Measurements from ENCODE around the gene ENDOU.

The ENDOU gene

DNA sequence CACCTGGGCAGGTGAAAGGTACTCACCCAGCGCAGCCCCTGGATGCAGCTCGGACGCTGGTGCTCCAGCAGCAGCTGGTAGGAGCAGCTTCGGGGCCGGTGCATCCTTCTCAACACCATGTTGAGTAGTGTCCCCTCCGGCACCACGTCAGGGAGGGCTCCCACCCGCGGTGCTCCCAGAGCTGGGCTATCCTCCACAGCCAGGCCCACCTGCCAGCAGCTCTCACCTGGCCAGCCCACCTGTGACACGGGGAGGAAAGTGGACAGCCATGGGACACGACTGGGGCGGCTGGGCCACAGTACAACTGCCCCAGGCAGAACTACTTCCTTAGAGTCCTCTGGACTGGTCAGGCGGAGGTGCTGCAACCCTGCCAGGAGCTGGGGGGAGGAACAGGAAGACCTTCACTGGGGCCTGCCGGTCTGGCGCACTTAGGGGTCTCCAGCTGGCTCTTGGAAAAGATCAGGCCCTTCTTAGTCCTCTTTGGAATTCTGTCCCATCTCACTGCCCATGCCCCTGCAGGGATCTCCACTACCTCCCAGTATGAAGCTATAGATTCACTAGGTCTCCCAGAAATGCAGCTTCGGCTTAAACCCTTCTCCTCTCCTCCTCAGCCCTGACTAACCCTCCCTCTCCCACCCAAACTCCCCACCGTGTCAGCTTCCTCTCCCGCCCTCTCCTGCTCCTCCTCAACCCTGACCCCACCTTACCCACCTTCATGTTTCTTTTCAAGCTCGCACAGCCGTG is 32.7 kb upstream of the ENDOU start:
- DNase-seq (ENCODE audit: low spot score) = no peak

DNA sequence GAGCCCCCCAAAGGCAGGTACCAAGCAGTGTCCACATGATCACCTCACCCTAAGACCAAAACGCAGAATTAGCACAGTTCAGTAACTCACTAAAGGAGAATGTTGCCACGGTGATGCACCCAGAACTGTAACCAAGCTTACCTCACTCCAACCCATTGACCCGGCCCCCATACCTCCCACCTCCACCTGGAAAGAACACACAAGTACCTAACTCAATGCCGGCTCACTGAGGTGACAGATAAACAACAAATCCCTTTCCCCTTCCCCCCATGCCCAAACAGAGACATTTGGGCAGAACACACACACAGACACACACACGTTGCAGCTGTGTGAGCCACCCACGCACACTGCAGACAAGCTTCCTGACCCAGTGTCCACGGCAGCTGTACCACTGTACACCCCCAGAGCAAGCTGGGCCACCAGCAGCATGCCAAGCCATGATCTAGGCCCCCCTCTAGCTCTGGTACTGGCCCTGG is 32.1 kb upstream of the ENDOU start:
- DNase-seq (ENCODE audit: low spot score) = no peak

GRCh38 chr12:47755655-47756562 is 30.6 kb upstream of the ENDOU start:
- no peak for DNase-seq (ENCODE audit: low spot score)

DNA sequence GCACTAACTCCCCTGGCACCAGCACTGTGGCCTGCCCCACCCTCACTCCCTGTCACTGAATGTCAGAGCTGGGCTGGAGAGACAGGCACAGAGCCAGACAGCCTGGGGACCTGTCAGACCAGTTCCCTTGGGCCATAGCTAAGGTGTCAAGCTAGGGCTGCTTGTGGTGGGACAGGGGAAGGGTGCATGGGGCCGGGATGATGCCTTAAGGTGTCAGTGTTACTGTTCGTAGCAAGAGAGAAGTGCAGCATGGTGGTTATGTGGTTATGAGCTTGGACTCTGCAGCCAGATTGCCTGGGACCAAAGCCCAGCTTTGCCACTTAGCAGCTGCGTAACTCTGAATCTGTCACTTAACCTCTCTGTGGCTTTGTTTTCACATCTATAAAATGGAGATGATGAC is 29.6 kb upstream of the ENDOU start:
- no peak for DNase-seq (ENCODE audit: low spot score)

DNA sequence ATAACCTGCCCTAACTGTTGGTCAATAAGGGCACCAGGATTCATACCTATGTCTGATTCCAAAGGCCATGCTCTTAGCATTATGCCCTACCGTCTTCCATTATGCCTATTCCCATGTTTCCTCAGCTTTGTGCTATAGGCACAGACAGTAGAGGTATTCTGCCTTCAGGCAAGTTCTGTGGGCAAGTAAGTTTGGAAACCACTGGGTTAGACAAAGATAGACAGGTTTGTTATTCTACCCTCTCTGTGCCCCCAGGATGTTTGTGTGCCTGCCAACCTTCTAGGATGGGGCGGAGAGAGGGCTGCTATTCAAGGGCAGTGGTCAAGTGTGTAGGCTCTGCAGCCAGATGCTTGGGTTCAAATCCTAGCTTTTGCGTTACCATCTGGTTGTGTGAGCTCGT is 28.8 kb upstream of the ENDOU start:
- DNase-seq (ENCODE audit: low spot score) = no peak

DNA sequence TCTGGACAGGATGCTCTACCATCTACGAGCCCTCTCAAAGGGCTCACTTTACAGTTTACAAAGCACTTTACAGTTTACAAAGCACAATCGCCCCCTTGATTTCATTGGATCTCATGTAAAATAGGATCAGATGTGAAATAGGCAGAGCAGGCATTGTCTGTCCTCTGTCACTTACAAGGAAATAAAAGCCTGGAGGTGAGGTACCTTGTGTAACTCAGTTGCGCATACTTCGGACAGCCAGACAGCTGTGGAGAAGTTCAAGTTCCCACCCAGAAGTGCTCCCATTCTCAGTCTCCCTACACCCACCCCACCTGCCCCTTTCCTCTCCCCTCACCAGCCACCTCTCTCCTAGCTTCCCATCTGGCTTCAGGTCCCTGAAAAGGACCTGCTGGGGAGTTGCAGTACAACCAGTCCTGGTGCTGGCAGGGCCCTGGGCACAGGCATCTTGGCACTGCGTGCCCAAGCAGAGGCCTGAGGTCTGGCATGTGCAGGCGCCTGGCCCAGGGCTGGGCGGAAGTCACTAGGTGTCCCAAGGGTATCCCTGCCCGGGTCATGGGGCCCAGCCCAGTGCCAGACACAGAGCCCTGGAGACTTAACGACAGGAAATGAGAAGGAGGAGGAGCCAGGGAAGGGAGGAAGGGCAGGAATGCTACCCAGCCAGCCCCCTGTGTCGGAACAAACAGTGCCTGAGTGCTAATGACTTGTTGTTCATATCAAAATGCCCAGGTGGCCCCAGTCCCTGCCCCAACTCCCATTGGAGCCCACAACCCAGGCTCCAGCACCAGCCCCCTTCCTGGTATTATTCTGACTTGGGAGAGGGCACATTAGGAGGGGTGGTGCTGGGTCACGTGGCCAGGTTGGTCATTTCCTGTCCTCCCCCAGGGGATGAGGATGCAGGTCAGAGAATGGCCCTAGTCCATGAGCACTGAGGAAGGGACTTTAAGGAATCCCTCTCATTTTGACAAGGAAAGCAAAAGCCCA is 28.0 kb upstream of the ENDOU start:
- no peak for DNase-seq (ENCODE audit: low spot score)

DNA sequence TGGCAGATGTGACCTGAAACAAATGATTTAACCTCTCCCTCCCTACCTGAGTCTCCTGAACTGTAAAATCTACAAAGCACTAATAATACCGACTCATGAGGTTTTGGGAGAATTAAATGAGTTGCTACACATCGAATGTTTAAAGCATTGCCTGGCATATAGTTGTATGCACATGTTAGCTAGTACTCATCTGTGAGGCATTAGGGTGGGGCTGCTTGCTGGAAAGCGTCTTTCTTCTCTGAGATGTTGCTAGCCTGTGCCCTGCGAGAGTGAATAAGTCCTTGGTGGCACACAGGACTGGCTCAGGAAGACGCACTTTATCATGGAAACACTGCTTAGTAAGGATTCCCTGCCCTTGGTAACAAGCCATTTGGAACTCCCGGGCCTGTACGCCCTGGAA is 27.3 kb upstream of the ENDOU start:
- DNase-seq (ENCODE audit: low spot score) = no peak

- DNase-seq (ENCODE audit: low spot score) = no peak
These were observed 26.8 kb upstream of the ENDOU start for GRCh38 chr12:47752121-47752520.

- no peak for DNase-seq (ENCODE audit: low spot score)
These were observed 26.3 kb upstream of the ENDOU start for GRCh38 chr12:47751561-47751960.

DNA sequence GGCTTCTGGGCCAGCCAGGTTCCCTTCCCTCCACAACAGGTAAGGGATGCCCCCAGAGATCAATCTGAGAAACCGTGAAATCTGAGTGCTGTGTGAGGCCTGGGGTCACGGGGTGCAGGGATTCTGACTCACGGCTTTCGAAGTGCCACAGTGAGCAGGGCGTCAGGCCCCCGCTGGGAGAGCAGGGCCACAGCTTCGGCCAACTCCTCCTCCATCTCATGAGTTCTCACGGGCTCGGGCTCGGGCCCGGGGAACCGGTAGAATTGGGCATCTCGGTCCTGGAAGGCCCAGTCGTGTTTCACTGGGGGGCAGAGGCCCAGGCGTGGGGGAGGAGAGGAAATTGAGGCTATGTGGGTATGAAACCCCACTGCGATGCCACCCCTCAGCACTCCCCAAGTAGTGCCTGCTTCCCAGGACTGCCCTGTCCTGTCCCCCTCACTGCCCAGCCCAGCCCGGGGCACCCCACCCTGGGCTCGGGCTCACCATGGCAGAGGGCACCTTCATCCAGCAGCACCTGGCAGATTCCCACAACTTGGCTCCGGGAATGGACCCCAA is 25.7 kb upstream of the ENDOU start:
- no peak for DNase-seq (ENCODE audit: low spot score)

DNA sequence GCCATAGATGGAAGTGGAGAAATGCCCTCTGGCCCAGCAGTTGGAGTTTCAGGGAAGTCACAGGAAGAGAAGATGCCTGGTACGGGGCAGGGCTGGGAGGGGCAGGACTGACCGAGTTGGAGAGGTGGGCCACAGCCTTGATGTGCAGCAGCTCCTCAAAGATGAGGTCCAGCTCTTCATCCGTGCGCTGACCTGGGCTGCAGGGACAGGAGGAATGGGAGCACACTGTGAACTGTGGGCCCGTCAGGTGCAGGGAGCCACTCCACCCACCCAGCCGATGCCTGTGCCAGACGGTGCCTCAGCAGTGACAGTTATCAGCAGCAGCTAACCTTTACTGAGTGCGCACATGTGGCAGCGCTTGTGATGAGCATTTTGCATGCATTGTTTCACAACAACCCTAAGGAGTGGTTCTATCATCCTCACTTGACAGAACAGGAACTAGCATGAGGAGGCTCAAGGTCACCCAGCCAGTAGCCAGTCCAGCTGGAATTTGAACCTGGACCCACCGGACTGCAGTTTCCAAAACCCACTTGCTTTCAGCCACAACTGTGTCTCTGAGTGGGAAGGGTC is 25.0 kb upstream of the ENDOU start:
- DNase-seq (ENCODE audit: low spot score) = no peak

- DNase-seq (ENCODE audit: low spot score) = no peak
These were observed 23.6 kb upstream of the ENDOU start for GRCh38 chr12:47748899-47749298.

- DNase-seq (ENCODE audit: low spot score) = no peak
These were observed 23.2 kb upstream of the ENDOU start for GRCh38 chr12:47748507-47748828.

DNA sequence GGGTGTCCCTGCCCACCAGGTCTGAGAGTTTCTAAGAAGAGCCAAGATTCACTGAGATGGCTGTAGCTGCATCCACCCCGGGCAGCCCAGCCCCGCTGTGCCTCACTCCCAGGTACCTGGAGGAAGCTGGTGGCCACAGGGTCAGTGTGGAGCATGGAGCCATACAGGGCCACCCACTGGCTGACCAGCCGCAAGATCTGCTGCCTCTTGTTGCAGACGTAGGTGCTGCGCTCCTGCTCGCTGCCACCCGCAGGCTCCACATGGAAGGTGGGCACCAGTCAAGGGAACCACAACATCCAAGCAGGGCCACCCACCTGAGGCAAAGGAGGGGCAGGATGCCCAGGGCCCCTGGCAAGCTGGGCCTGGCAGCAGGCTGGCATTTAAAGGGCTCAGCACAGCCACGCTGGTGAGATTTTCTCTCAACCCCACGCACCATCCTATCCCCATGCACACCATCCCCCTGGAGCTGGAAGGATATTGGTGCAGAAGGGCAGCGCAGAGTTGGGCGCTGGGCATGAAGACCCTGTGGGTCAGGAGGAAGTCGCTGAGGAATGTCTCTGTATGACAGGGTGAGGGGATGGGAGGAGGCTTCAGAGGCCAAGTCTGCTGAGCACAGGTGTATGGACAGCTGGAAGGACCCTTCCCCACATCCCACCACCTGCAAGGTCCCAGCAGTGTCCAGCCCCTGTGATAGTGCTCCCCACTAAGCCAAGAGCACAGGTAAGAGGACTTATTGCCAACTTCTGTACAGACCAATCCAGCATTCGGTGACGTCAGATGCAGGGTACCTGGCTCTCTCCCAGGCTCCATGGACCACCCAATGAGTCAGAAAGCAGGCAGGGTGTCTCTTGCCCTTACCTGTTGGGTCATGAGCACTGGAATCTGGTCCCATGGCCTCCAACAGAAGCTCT is 22.6 kb upstream of the ENDOU start:
- no peak for DNase-seq (ENCODE audit: low spot score)

DNA sequence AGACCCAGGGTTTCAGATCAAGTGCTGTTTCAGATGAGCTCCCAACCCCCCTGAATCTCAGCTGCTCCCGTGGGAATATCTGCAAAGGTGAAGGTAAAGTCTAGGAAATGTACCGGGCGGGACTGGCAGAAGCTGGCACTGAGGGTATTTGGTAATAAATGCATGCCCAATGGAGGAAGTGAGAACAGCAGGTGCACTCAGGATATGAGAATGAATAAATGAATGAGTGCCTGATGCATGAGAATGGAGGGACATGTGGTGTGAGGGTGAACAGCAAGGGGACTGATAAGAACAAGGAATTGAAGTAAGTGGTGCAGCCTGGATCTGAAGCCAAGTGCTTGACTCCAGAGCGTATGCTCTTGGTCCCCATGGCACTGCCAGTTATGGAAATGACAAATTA is 21.8 kb upstream of the ENDOU start:
- no peak for DNase-seq (ENCODE audit: low spot score)

GRCh38 chr12:47746523-47746922 is 21.2 kb upstream of the ENDOU start:
- no peak for DNase-seq (ENCODE audit: low spot score)

GRCh38 chr12:47746073-47746472 is 20.8 kb upstream of the ENDOU start:
- no peak for DNase-seq (ENCODE audit: low spot score)

GRCh38 chr12:47745485-47746041 is 20.3 kb upstream of the ENDOU start:
- no peak for DNase-seq (ENCODE audit: low spot score)

GRCh38 chr12:47744778-47745436 is 19.6 kb upstream of the ENDOU start:
- DNase-seq (ENCODE audit: low spot score) = no peak
